PC-9 (cell line): ENCODE data around the gene DSPP. TPM values are rescaled to one million over a fixed set of nuclear protein-coding genes. Genes with fewer than 3 reads are reported as not detected.

Experiments used
- BruUV-seq: library from RNA; stranded (reverse); fragments of 400-500 nt; replicated peaks from 2 replicates; lab custom pipeline; 2021; lab: Mats Ljungman, UMichigan
- CTCF ChIA-PET: fragments of 300-600 bp; sonication (Branson Sonifier 250); formaldehyde crosslinking; loops from one replicate; lab custom pipeline; 2022; ENCODE audit warnings: antibody characterized with exemption; lab: Charles Lee
- POLR2A ChIA-PET: fragments of 300-600 bp; sonication (Branson Sonifier 250); formaldehyde crosslinking; loops from one replicate; lab custom pipeline; 2022; ENCODE audit warnings: antibody characterized with exemption; ENCODE audit not compliant: unreplicated experiment; lab: Charles Lee
- DNase-seq, 2 experiments: peaks; one replicate each; pipeline versions ENCODE4 v3.0.0 to v3.0.0-alpha.2; 2015 to 2022; ENCODE audit warnings: mixed read lengths in 1 of 2
- H2AFZ ChIP-seq: fragments of 200-600 bp; sonication (generic); 2 replicates; pipeline ENCODE4 v1.8.1; 2017; ENCODE audit warnings: antibody characterized with exemption
- H3F3A ChIP-seq: fragments of 200-600 bp; sonication (generic); 2 replicates; pipeline ENCODE4 v1.8.1; 2017; ENCODE audit warnings: antibody characterized with exemption, mild to moderate bottlenecking, low read depth; ENCODE audit not compliant: insufficient read depth
- H3K27ac ChIP-seq: fragments of 200-600 bp; sonication (generic); 2 replicates; pipeline ENCODE4 v1.6.1; 2016; ENCODE audit warnings: mixed run types
- H3K27me3 ChIP-seq: fragments of 200-600 bp; sonication (generic); 2 replicates; pipeline ENCODE4 v1.6.1; 2016; ENCODE audit warnings: low read depth, mixed run types; ENCODE audit not compliant: insufficient read depth
- H3K36me3 ChIP-seq: fragments of 200-600 bp; sonication (generic); 2 replicates; pipeline ENCODE4 v1.6.1; 2016; ENCODE audit warnings: low read depth, mixed run types
- H3K4me1 ChIP-seq: fragments of 200-600 bp; sonication (generic); replicated peaks from 2 replicates; pipeline ENCODE4 v1.6.1; 2016; ENCODE audit warnings: mixed run types; ENCODE audit not compliant: insufficient read depth
- H3K4me2 ChIP-seq: fragments of 200-600 bp; sonication (generic); 2 replicates; pipeline ENCODE4 v1.6.1; 2017; ENCODE audit warnings: mixed run types
- H3K4me3 ChIP-seq: fragments of 200-600 bp; sonication (generic); 2 replicates; pipeline ENCODE4 v1.6.1; 2016; ENCODE audit warnings: mixed run types
- H3K79me2 ChIP-seq: fragments of 200-600 bp; sonication (generic); 2 replicates; pipeline ENCODE4 v1.6.1; 2017; ENCODE audit warnings: low read depth, mixed run types
- H3K9me2 ChIP-seq: fragments of 200-600 bp; sonication (generic); 2 replicates; pipeline ENCODE4 v1.8.1; 2017; ENCODE audit warnings: mild to moderate bottlenecking; ENCODE audit not compliant: insufficient read depth
- H3K9me3 ChIP-seq: fragments of 200-600 bp; sonication (generic); 2 replicates; pipeline ENCODE4 v1.8.1; 2016; ENCODE audit warnings: low read depth; ENCODE audit not compliant: insufficient read depth
- H4K20me1 ChIP-seq: fragments of 200-600 bp; sonication (generic); 2 replicates; pipeline ENCODE4 v1.8.1; 2017; ENCODE audit not compliant: insufficient read depth
- EZH2 ChIP-seq: fragments of 200-600 bp; sonication (generic); IDR thresholded peaks from 2 replicates; pipeline ENCODE4 v1.8.0; 2017; ENCODE audit warnings: antibody characterized with exemption, low read depth
- intact Hi-C: fragments of 100-400 bp; cut with micrococcal nuclease; formaldehyde crosslinking; loops from one replicate; pipeline ENCODE4 v1.10.0; 2022; ENCODE audit not compliant: unreplicated experiment
- total RNA-seq: library from RNA; stranded (reverse); gene quantifications from 2 replicates; pipeline ENCODE4 v1.2.3, GENCODE V29; 2021
- TF ChIP-seq, protein P1 (sequence below): fragments of 200-600 bp; sonication (generic); conservative IDR thresholded peaks from 2 replicates; pipeline ENCODE4 v1.6.1; 2017; ENCODE audit warnings: mixed run types, antibody characterized with exemption, mild to moderate bottlenecking, moderate library complexity

Gene DSPP
- total RNA-seq, 1 experiment from 2014 or later, result not detected

DNA sequence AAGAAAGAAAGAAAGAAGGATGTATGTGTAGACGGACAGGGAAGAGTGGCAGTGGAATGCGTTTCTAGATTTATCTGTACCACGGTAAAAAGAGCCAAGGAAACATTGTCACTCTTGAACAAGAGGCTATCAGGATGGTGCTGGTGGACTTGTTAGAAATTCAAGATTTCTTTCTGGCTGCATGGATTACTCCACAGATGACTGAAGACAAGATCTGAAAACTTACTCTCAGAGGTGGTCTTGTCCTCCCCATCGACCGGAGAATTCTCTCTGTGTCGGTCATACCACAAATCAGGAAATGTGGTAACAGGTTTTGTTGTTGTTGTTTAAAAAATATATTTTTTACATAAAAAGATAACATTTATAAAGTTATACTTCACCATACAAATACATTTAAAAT is 11.8 kb downstream of the DSPP start:
- Histone ChIP-seq H3K36me3 (no peaks in the 10 kb centered on the region), H3K4me2 (no peak overlapping the region), H3K27ac (no peak overlapping the region), H3K27me3 (no peaks in the 10 kb centered on the region), H3F3A (no peaks in the 10 kb centered on the region), H4K20me1 (no peaks in the 10 kb centered on the region), H3K4me1 (no peaks in the 10 kb centered on the region), H3K9me3 (no peaks in the 10 kb centered on the region), H3K4me3 (no peak overlapping the region), H3K9me2 (no peaks in the 10 kb centered on the region), H2AFZ (no peak overlapping the region), H3K79me2 (no peaks in the 10 kb centered on the region)
- ChIA-PET CTCF (no interaction called here), POLR2A (no interaction called here)
- no TSS peak for BruUV-seq
- TF ChIP-seq EZH2, result no peak
- TF ChIP-seq, protein P1, sequence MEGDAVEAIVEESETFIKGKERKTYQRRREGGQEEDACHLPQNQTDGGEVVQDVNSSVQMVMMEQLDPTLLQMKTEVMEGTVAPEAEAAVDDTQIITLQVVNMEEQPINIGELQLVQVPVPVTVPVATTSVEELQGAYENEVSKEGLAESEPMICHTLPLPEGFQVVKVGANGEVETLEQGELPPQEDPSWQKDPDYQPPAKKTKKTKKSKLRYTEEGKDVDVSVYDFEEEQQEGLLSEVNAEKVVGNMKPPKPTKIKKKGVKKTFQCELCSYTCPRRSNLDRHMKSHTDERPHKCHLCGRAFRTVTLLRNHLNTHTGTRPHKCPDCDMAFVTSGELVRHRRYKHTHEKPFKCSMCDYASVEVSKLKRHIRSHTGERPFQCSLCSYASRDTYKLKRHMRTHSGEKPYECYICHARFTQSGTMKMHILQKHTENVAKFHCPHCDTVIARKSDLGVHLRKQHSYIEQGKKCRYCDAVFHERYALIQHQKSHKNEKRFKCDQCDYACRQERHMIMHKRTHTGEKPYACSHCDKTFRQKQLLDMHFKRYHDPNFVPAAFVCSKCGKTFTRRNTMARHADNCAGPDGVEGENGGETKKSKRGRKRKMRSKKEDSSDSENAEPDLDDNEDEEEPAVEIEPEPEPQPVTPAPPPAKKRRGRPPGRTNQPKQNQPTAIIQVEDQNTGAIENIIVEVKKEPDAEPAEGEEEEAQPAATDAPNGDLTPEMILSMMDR, result no peak
- no peak for DNase-seq
- intact Hi-C loops, result no loop called here

DNA sequence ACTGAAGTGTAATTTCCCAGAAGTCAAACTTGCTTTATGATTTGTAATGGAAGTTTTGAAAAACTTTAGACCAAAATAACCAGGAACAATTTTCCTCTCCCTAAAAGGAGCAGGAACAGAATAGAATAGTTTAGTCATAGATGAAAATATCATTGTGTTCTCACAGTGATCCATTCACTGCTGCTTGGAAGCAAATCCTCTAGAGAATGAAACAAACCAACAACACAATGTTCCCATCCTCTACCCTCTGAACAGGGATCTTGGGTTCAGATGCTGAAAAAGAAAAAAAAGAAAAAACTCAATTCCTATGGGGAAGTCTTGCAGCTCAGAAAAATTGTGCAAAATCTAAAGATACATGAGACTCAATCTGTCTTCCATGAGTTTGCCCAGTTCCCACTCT is 12.2 kb downstream of the DSPP start:
- no TSS peak for BruUV-seq

DNA sequence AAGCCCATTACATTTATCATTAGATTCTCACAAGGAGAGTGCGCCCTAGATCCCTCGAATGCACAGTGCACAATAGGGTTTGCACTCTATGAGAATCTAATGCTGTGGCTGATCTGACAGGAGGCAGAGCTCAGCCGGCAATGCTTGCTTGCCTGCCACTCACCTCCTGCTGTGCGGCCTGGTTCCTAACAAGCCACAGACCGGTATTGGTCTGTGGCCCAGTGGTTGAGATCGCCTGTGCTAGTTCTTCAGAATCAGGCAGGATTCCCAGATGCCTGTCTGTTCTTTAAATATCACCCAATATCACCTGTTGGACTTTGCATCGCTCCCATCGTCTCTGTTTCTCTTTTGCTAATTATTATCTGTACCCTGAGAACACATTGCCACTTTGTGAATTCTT is 14.0 kb downstream of the DSPP start:
- H3F3A ChIP-seq, result no peaks in the 10 kb centered on the region
- ChIA-PET CTCF (no interaction called here), POLR2A (no interaction called here)
- TF ChIP-seq, protein P1, result no peak
- TF ChIP-seq EZH2, result no peak
- intact Hi-C loops, result no loop called here
- H3K27me3 ChIP-seq, result no peaks in the 10 kb centered on the region
- H3K4me3 ChIP-seq, result no peak overlapping the region
- no TSS peak for BruUV-seq
- no peaks in the 10 kb centered on the region for H3K36me3 ChIP-seq
- H3K27ac ChIP-seq, result no peak overlapping the region
- no peak overlapping the region for H2AFZ ChIP-seq
- no peaks in the 10 kb centered on the region for H3K4me1 ChIP-seq
- H4K20me1 ChIP-seq, result no peaks in the 10 kb centered on the region
- no peaks in the 10 kb centered on the region for H3K79me2 ChIP-seq
- no peaks in the 10 kb centered on the region for H3K9me2 ChIP-seq
- no peaks in the 10 kb centered on the region for H3K9me3 ChIP-seq
- DNase-seq, result no peak
- no peak overlapping the region for H3K4me2 ChIP-seq

More for the DNA sequence above, 12.2 kb downstream of the DSPP start:
- Histone ChIP-seq H4K20me1 (no peaks in the 10 kb centered on the region), H3K4me1 (no peaks in the 10 kb centered on the region), H3K36me3 (no peaks in the 10 kb centered on the region), H3K79me2 (no peaks in the 10 kb centered on the region), H3K4me2 (no peak overlapping the region), H3K27ac (no peak overlapping the region), H2AFZ (no peak overlapping the region), H3K27me3 (no peaks in the 10 kb centered on the region), H3K9me3 (no peaks in the 10 kb centered on the region), H3K9me2 (no peaks in the 10 kb centered on the region), H3F3A (no peaks in the 10 kb centered on the region), H3K4me3 (no peak overlapping the region)
- no peak for DNase-seq
- ChIA-PET CTCF (interaction anchor here (0.5 kb wide), 1 partner anchor 590 kb away, joined by 15 read pairs; no protein-coding TSS in a partner anchor), POLR2A (no interaction called here)
- intact Hi-C loops, result no loop called here
- TF ChIP-seq, protein P1, result no peak
